ENCODE results near the gene SKAP2.

DNA sequence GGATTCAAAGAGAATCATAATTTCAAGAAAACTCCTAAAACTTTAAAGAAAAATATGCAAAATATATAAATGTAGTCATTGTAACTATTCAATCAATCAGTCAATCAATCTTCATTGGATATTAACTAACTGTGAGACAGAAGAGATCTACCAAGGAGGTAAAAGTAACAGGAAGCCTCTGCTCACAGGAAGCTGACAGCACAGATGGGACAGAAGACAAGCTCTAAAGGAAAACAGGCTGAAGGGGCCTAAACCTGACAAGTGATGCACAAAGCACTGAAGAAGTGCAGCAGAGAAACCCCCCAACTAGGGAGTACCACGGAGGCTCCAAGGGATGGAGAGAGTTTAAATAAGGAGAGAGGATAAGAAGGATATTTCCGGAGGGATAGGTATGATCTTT, 173.0 kb downstream of the SKAP2 start:
- TF ChIP-seq ZNF274 (IDR thresholded peaks at IDR 0.05; ENCODE audit: low read depth, low read length) (no peak), YY1 (IDR thresholded peaks at IDR 0.05; ENCODE audit: insufficient read depth, insufficient read length) (no peak), SUZ12 (IDR thresholded peaks at IDR 0.05; ENCODE audit: extremely low read depth, insufficient read depth, insufficient read length) (no peak)

All from NT2/D1 (cell line).